ENCODE data around the gene FAM193B.
"Not testable (repeated sequence)": the region's sequence is repeated elsewhere in the genome, so short reads cannot be mapped to it uniquely, and the experiment has no call there.

The FAM193B gene

GRCh38 chr5:177576169-177576568, 21.8 kb upstream of the FAM193B start:
- TF ChIP-seq FOXA1 (IDR thresholded peaks at IDR 0.05) (no peak), CTBP1 (IDR thresholded peaks at IDR 0.05; ENCODE audit: borderline replicate concordance) (no peak), FOXK2 (IDR thresholded peaks at IDR 0.05) (no peak), ELF4 (IDR thresholded peaks at IDR 0.05) (no peak), SP1 (IDR thresholded peaks at IDR 0.05) (no peak), L3MBTL2 (conservative IDR thresholded peaks at IDR 0.05) (no peak), PKNOX1 (IDR thresholded peaks at IDR 0.05) (no peak), BHLHE40 (IDR thresholded peaks at IDR 0.05; ENCODE audit: borderline replicate concordance) (no peak), NFRKB (IDR thresholded peaks at IDR 0.05) (no peak), ARNT (IDR thresholded peaks at IDR 0.05) (no peak), ZNF384 (IDR thresholded peaks at IDR 0.05) (no peak)
- DNase-seq (ENCODE audit: extremely low spot score): no peak
- ChIA-PET POLR2A (no interaction called here), CTCF (interaction anchor here (1.2 to 1.3 kb wide), 2 partner anchors 10 to 32 kb away, joined by 3 to 4 read pairs; no protein-coding TSS in a partner anchor)

GRCh38 chr5:177575488-177575887, 21.1 kb upstream of the FAM193B start:
- TF ChIP-seq SP1 (IDR thresholded peaks at IDR 0.05) (no peak), LEF1 (IDR thresholded peaks at IDR 0.05; ENCODE audit: borderline replicate concordance) (no peak), FOXA1 (IDR thresholded peaks at IDR 0.05) (no peak), NFRKB (IDR thresholded peaks at IDR 0.05) (no peak), FOXK2 (IDR thresholded peaks at IDR 0.05) (no peak), ELF4 (IDR thresholded peaks at IDR 0.05) (no peak), FOXM1 (IDR thresholded peaks at IDR 0.05; ENCODE audit: borderline replicate concordance) (no peak), BHLHE40 (IDR thresholded peaks at IDR 0.05; ENCODE audit: borderline replicate concordance) (no peak), TARDBP (IDR thresholded peaks at IDR 0.05) (no peak), ZNF384 (IDR thresholded peaks at IDR 0.05) (no peak), PKNOX1 (IDR thresholded peaks at IDR 0.05) (no peak), ARNT (IDR thresholded peaks at IDR 0.05) (no peak)
- no peak for DNase-seq (ENCODE audit: extremely low spot score)
- POLR2A ChIA-PET: no interaction called here
- CTCF ChIA-PET: interaction anchor here (1.2 to 1.3 kb wide), 2 partner anchors 11 to 33 kb away, joined by 3 to 4 read pairs; no protein-coding TSS in a partner anchor

DNA sequence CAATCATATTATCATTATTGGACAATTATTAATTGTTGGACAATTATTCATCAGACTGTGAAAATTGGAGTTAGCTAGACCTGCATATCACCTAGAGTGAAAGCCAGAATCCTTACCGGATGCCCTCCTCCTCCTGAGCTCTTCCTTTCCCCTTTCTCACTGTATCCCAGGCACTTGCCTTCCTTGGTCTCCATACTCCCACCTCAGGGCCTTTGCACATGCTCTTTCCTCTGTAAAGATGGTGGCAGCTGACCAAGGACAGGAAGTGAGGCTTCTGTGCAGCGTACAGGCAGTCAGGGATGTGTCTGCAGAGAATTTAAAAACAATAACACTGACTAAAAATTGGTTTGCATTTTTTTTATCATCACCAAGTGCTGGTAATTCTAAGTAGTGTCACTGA, 15.5 kb upstream of the FAM193B start:
- ChIA-PET POLR2A (interaction anchor here (1.0 kb wide), 1 partner anchor 30 kb away, joined by 4 read pairs; the partner anchor contains the start of gene B4GALT7), CTCF (interaction anchor here (0.6 kb wide), 1 partner anchor 29 kb away, joined by 3 read pairs; no protein-coding TSS in a partner anchor)
- no peak for DNase-seq (ENCODE audit: extremely low spot score)
- TF ChIP-seq TARDBP (IDR thresholded peaks at IDR 0.05) (no peak), PKNOX1 (IDR thresholded peaks at IDR 0.05) (no peak), SP1 (IDR thresholded peaks at IDR 0.05) (no peak), FOXK2 (IDR thresholded peaks at IDR 0.05) (no peak), HDGF (IDR thresholded peaks at IDR 0.05; ENCODE audit: borderline replicate concordance) (no peak), ELF4 (IDR thresholded peaks at IDR 0.05) (no peak), NFRKB (IDR thresholded peaks at IDR 0.05) (no peak), BHLHE40 (IDR thresholded peaks at IDR 0.05; ENCODE audit: borderline replicate concordance) (no peak), L3MBTL2 (conservative IDR thresholded peaks at IDR 0.05) (no peak), SUZ12 (IDR thresholded peaks at IDR 0.05) (no peak), FOXM1 (IDR thresholded peaks at IDR 0.05; ENCODE audit: borderline replicate concordance) (no peak), ZNF384 (IDR thresholded peaks at IDR 0.05) (no peak), FOXA1 (IDR thresholded peaks at IDR 0.05) (no peak), CTBP1 (IDR thresholded peaks at IDR 0.05; ENCODE audit: borderline replicate concordance) (no peak), ARNT (IDR thresholded peaks at IDR 0.05) (no peak), LEF1 (IDR thresholded peaks at IDR 0.05; ENCODE audit: borderline replicate concordance) (no peak)

GRCh38 chr5:177568326-177568725, 14.0 kb upstream of the FAM193B start:
- CTCF ChIA-PET: no interaction called here
- DNase-seq (ENCODE audit: extremely low spot score): no peak
- POLR2A ChIA-PET: no interaction called here
- TF ChIP-seq HDGF (IDR thresholded peaks at IDR 0.05; ENCODE audit: borderline replicate concordance): no peak
- TF ChIP-seq ELF4 (IDR thresholded peaks at IDR 0.05): no peak
- TF ChIP-seq ZNF384 (IDR thresholded peaks at IDR 0.05): no peak
- TF ChIP-seq FOXK2 (IDR thresholded peaks at IDR 0.05): no peak
- no peak for TF ChIP-seq NFRKB (IDR thresholded peaks at IDR 0.05)
- TF ChIP-seq SP1 (IDR thresholded peaks at IDR 0.05): no peak
- no peak for TF ChIP-seq FOXA1 (IDR thresholded peaks at IDR 0.05)
- TF ChIP-seq SUZ12 (IDR thresholded peaks at IDR 0.05): no peak
- no peak for TF ChIP-seq BHLHE40 (IDR thresholded peaks at IDR 0.05; ENCODE audit: borderline replicate concordance)

- ChIA-PET POLR2A (no interaction called here), CTCF (no interaction called here)
- DNase-seq (ENCODE audit: extremely low spot score): no peak
- no peak for TF ChIP-seq ZNF384 (IDR thresholded peaks at IDR 0.05)
Measured at GRCh38 chr5:177565046-177565445, 10.7 kb upstream of the FAM193B start.

DNA sequence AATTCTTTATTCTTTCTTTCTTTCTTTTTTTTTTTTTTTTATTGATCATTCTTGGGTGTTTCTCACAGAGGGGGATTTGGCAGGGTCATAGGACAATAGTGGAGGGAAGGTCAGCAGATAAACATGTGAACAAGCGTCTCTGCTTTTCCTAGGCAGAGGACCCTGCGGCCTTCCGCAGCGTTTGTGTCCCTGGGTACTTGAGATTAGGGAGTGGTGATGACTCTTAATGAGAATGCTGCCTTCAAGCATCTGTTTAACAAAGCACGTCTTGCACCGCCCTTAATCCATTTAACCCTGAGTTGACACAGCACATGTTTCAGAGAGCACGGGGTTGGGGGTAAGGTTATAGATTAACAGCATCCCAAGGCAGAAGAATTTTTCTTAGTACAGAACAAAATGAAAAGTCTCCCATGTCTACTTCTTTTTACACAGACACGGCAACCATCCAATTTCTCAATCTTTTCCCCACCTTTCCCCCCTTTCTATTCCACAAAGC, 5.1 kb upstream of the FAM193B start:
- CTCF ChIA-PET; DNase-seq (ENCODE audit: extremely low spot score); POLR2A ChIA-PET: not testable (repeated sequence)

- ChIA-PET CTCF (interaction anchor here (0.6 kb wide), 2 partner anchors 294 to 575 kb away, joined by 3 to 4 read pairs; no protein-coding TSS in a partner anchor), POLR2A (interaction anchor here (1.1 to 1.4 kb wide), 3 partner anchors 12 to 42 kb away, joined by 4 to 6 read pairs (median 5); partner anchors contain the start of genes B4GALT7 and TMED9)
- no peak for TF ChIP-seq FOXM1 (IDR thresholded peaks at IDR 0.05; ENCODE audit: borderline replicate concordance)
- no peak for TF ChIP-seq TARDBP (IDR thresholded peaks at IDR 0.05)
- no peak for TF ChIP-seq LEF1 (IDR thresholded peaks at IDR 0.05; ENCODE audit: borderline replicate concordance)
- TF ChIP-seq FOXA1 (IDR thresholded peaks at IDR 0.05): no peak
- no peak for DNase-seq (ENCODE audit: extremely low spot score)
Measured at GRCh38 chr5:177557796-177558195, 3.4 kb upstream of the FAM193B start.

Data from HEK293T (cell line).